ENCODE measurements around the gene TMOD1. TPM values are rescaled to one million over a fixed set of nuclear protein-coding genes. Genes with fewer than 3 reads are reported as not detected.

Gene TMOD1
- total RNA-seq, 6 donors from 2014 or later = 4.4 to 12.6 (median 8.8) TPM

- no peaks in the 10 kb centered on the region for H3K9me3 ChIP-seq
- TF ChIP-seq CTCF (IDR thresholded peaks at IDR 0.05) = no peak
- TF ChIP-seq POLR2A (IDR thresholded peaks at IDR 0.05) = no peak
- no peak for TF ChIP-seq POLR2AphosphoS5 (IDR thresholded peaks at IDR 0.05)
- no peak for TF ChIP-seq EP300 (IDR thresholded peaks at IDR 0.05)
- H3K4me1 ChIP-seq = peaks cover 21 to 32% (median 26%) of the 10 kb centered on the region in 4 donors
- no peak overlapping the region for H3K4me3 ChIP-seq
- ATAC-seq (ENCODE audit: low FRiP score in 2 of 2) = no peak
- H3K36me3 ChIP-seq = no peaks in the 10 kb centered on the region
- DNase-seq = no peak
- no peaks in the 10 kb centered on the region for H3K27me3 ChIP-seq
- peak overlapping the region in 3 of 4 donors; percentile 56 to 88 (median 74) for H3K27ac ChIP-seq
- 86 to 91% methylated on average over 10 of the region's 10 CpGs for WGBS, 2 donors
These were observed 54.7 kb downstream of the TMOD1 start for GRCh38 chr9:97556036-97556720.

- H3K4me3 ChIP-seq = no peak overlapping the region
- no peak for TF ChIP-seq POLR2AphosphoS5 (IDR thresholded peaks at IDR 0.05)
- no peak for TF ChIP-seq CTCF (IDR thresholded peaks at IDR 0.05)
- TF ChIP-seq POLR2A (IDR thresholded peaks at IDR 0.05) = no peak
- no peak for TF ChIP-seq EP300 (IDR thresholded peaks at IDR 0.05)
- 66 to 81% methylated on average over 15 of the region's 15 CpGs for WGBS, 2 donors
- no peaks in the 10 kb centered on the region for H3K36me3 ChIP-seq
- peak overlapping the region; percentile 56 to 88 (median 70) for H3K27ac ChIP-seq
- H3K4me1 ChIP-seq = peaks cover 21 to 32% (median 26%) of the 10 kb centered on the region in 4 donors
- ATAC-seq (ENCODE audit: low FRiP score in 2 of 2) (peak in 1 of 2 donors; percentile 4), DNase-seq (no peak)
- H3K9me3 ChIP-seq = no peaks in the 10 kb centered on the region
- no peaks in the 10 kb centered on the region for H3K27me3 ChIP-seq
These were observed 55.5 kb downstream of the TMOD1 start for GRCh38 chr9:97556721-97557605.

GRCh38 chr9:97557606-97558095 lies 56.2 kb downstream of the TMOD1 start:
- no peak overlapping the region for H3K4me3 ChIP-seq
- ATAC-seq (ENCODE audit: low FRiP score in 2 of 2) = peak; percentile 25 to 87
- WGBS, 2 donors = 8 to 20% methylated on average over 7 of the region's 7 CpGs
- H3K36me3 ChIP-seq = no peaks in the 10 kb centered on the region
- peaks cover 21 to 32% (median 26%) of the 10 kb centered on the region in 4 donors for H3K4me1 ChIP-seq
- peak in 1 of 2 donors; percentile 28 for DNase-seq
- peak overlapping the region; percentile 56 to 88 (median 74) for H3K27ac ChIP-seq
- TF ChIP-seq POLR2A (IDR thresholded peaks at IDR 0.05) = peak in 1 of 4 donors; percentile 31
- peak in 1 of 2 donors; percentile 68 for TF ChIP-seq POLR2AphosphoS5 (IDR thresholded peaks at IDR 0.05)
- TF ChIP-seq CTCF (IDR thresholded peaks at IDR 0.05) = no peak
- peak in 2 of 4 donors; percentile 34 to 49 for TF ChIP-seq EP300 (IDR thresholded peaks at IDR 0.05)
- H3K27me3 ChIP-seq = no peaks in the 10 kb centered on the region
- H3K9me3 ChIP-seq = no peaks in the 10 kb centered on the region

GRCh38 chr9:97558701-97559101 lies 57.2 kb downstream of the TMOD1 start:
- TF ChIP-seq POLR2AphosphoS5 (IDR thresholded peaks at IDR 0.05) (no peak), POLR2A (IDR thresholded peaks at IDR 0.05) (no peak), EP300 (IDR thresholded peaks at IDR 0.05) (no peak), CTCF (IDR thresholded peaks at IDR 0.05) (no peak)
- ATAC-seq (ENCODE audit: low FRiP score in 2 of 2) (no peak), DNase-seq (no peak)
- no peaks in the 10 kb centered on the region for H3K36me3 ChIP-seq
- H3K9me3 ChIP-seq = no peaks in the 10 kb centered on the region
- H3K27ac ChIP-seq = peak overlapping the region; percentile 56 to 88 (median 74)
- H3K4me1 ChIP-seq = peaks cover 26 to 38% (median 29%) of the 10 kb centered on the region in 4 donors
- H3K4me3 ChIP-seq = no peak overlapping the region
- WGBS, 2 donors = 55 to 59% methylated on average over 3 of the region's 3 CpGs
- no peaks in the 10 kb centered on the region for H3K27me3 ChIP-seq
